Measurements from ENCODE around the gene C15orf62.

Gene C15orf62, protein sequence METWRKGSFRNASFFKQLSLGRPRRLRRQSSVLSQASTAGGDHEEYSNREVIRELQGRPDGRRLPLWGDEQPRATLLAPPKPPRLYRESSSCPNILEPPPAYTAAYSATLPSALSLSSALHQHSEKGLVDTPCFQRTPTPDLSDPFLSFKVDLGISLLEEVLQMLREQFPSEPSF

GRCh38 chr15:40769274-40770146, at the start of gene C15orf62:
Gene C15orf62 (plus strand): TSS chr15:40769980. CDS start chr15:40770496, 516 bp downstream.
- peak; percentile 72 for DNase-seq

- DNase-seq, result no peak
Observed at GRCh38 chr15:40721701-40722100, 48.1 kb upstream of the C15orf62 start.

- no peak for DNase-seq
Observed at GRCh38 chr15:40722354-40722753, 47.4 kb upstream of the C15orf62 start.

- DNase-seq, result no peak
Observed at GRCh38 chr15:40722934-40723333, 46.8 kb upstream of the C15orf62 start.

DNA sequence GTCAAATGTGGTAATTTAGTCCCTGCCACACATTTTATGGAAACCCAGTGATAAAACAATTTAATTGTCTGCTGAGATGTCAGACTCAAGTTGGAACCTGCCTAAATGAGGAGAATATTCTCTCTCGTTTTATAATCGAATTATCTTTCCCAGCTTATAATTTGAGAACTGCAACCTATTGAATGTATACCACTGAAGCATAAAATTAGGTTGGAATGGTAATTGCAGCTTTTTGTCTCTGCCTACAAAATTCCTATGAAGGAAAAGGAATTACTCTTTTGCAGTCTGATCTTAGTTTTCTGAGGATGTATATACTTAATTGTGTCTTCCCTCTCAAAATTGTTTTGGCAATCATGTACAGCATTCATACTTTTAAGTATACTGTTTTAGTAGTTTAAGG, 45.9 kb upstream of the C15orf62 start:
- no peak for DNase-seq

GRCh38 chr15:40731034-40731433, 38.7 kb upstream of the C15orf62 start:
- DNase-seq, result no peak

DNA sequence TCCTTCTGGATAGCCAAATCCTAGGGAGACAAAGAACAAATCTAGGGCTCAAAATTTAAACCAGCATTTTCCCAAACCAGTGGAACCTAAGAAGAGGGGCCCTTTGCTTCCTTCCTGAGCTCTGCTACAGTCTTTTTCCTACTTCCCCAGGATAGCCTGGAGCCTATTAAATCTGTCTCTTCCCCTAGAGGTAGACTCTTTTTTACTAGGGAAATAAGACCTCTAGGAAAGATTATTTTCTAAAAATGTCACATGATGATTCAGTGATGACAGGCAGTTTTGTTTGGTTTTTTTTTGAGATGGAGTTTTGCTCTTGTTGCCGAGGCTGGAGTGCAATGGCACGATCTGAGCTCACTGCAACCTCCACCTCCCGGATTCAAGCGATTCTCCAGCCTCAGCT, 33.2 kb upstream of the C15orf62 start:
- DNase-seq, result no peak

DNA sequence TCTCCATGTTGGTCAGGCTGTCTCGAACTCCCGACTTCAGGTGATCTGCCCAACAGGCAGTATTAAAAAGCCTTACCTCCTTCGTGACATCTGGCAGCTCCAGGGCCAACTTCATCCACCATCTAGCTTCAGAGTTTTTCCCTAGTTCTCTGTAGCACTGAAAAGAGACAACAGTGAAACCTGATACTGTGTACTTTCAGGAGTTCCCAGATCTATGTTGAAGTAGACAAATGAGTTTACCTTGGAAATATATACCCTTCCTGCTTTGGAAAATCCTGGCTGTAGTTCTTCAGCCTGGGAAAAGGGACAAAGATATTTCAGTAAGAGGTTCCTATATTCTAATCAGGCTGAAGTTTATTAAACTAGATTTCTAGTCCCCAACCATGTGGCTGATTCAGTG, 32.7 kb upstream of the C15orf62 start:
- DNase-seq, result no peak

DNA sequence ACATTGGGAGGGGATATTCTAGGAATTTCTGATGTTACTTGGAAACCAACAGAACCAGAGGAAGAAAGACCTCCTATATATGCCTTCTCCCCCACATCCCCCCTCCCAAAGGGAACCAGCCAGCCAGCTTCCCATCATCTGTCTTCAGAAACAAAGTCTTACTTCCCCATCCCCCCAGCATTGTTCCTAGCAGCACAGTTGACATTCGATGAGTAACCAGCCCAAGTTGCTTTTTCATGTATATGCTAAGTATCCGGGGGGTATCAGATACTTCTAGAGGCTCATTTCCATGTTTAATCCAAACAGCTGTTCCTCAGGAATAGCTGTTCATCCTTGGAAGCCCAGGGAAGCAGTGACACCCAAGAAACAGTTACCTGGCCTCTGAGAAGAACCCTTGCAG, 30.7 kb upstream of the C15orf62 start:
- DNase-seq, result no peak

- no peak for DNase-seq
Observed at GRCh38 chr15:40739854-40740253, 29.9 kb upstream of the C15orf62 start.

DNA sequence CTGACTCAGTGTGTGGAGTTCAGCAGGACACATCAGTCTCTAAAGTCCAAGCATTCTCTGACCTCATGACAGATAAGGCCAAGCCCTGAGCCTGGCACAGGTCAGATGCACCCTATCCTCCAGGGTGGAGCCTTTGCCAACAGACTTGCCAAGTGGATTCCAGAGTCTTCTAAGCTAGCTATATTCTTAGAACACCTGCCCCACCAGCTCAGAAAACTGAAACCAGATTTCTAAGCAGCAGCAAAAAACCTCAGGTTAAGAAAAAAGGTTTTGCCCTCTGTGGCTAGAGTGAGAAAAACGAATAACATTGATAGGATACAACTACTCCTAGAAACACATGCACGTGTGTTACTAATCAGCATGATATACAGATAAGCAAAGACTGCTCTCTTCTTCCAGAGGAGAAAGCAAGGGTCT, 26.3 kb upstream of the C15orf62 start:
- DNase-seq, result no peak

DNA sequence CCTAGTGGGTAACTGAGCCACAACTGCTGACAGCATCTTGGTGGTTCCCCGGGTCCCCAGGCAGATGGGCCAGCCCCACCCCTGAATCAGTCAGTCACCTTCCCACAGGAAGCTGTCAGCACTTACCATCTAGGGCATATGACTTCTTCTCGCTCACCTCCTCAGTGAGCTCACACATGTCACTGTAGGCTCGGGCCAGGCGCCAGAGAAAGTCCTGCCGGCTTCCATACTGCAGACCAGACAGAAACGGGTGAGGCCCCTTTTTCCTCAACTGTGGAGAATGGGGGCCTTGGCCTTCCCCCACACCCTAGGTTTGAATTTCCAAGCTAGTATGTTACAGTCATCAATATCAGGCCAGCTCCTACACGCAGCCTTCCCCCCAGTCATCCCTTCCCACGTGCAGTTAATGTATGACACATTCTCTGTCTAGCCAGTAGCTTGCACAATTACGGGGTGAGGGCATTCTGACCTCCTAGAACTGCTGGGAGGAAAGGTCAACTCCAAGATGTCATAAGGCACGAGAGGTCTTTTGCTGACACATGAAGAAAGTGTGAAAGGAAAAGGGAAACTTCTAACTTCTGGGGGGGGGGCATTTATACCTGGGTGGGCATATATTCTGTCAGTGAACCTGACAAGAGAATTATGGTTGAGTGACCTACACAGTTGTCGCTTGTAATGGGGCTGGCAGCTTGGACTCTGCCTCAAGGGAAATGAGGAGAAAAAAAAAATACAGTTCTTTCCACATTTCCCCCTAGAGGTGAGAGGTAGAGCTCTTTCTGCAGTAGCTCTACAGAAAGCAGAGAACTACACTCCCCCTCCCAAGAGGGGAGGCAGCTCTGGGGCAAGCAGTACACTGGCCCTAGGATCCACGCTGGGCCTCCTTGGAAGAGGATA, 25.6 kb upstream of the C15orf62 start:
- DNase-seq, result no peak

GRCh38 chr15:40744815-40745152, 25.0 kb upstream of the C15orf62 start:
- DNase-seq, result no peak

DNA sequence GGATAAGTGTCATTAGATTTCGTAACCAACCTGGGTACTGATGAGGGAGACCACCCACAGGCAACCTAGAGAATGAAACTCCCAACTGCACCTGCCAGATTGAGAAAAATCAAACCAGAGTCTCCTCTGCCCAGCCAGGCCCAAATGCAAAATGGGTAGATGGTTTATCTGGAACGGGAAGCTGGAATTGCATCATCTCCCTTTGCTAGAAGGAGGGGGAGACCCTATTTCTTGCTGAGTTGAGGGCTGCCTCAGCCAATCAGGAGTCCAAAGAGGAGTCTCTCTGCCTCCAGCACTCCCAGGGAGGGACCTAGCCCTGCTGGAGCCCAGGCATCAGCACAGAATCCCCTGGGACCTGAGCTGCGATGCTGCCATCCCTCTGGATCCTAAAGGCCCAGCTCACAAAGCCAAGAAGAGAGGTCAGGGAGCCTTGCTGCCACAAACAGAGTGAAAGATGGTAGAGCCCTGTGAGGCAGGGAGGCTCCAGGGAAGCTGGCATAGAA, 22.8 kb upstream of the C15orf62 start:
- no peak for DNase-seq

GRCh38 chr15:40747685-40748631, 21.8 kb upstream of the C15orf62 start:
- DNase-seq, result no peak

DNA sequence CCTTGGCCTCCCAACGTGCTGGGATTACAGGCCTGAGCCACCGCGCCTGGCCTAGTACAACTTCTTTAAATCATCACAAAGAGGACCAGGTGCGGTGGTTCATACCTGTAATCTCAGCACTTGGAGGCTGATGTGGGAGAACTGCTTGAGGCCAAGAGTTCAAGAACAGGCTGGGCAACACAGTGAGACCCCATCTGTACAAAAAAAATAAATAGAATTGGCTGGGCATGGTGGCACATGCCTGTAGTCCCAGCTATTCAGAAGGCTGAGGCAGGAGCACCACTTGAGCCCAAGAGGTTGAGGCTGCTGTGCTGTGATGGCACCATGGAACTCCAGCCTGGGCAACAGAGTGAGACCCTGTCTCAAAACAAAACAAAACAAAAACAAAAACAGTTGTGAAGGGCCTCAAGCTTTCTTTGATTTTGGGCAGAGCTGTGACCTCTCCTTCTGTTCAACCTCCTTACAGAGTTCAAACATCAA, 20.6 kb upstream of the C15orf62 start:
- no peak for DNase-seq

DNA sequence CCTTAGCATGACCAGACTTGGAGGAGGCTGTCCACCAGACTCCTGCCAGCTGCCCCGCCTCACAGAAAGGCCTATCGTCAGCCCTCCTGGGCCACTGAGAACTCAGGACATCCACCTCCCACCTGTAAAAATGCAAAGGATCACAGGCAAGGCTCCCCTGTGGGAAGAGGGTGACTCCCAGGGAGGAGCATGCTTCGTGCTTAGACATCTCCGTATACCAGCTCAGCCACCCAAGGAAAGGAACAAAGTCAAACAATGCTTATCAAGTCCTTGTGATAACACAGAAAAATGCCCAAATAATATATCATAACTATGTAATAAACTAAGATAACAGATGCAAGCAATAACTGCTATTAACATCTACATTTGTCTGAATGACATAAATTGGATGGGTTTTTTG, 18.9 kb upstream of the C15orf62 start:
- DNase-seq, result no peak

DNA sequence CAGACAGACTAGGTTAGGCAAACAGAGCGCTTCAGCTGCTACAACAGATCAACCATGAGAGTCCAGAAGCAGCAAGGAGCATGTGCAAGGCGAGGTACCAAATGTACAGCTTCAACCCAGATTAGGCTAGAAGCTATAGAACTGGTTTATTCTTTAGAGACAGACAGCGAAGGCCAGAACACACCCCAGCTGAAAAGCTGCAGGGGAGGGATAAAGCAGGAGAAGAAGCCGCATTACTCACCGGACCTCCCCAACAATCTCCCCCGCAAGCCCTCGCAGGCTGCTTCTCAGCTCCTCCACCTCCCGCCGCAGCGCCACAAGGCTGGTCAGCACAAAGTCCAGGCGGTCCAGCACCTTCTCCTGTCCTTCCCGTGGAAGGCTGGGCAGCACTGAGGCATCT, 18.0 kb upstream of the C15orf62 start:
- no peak for DNase-seq

DNA sequence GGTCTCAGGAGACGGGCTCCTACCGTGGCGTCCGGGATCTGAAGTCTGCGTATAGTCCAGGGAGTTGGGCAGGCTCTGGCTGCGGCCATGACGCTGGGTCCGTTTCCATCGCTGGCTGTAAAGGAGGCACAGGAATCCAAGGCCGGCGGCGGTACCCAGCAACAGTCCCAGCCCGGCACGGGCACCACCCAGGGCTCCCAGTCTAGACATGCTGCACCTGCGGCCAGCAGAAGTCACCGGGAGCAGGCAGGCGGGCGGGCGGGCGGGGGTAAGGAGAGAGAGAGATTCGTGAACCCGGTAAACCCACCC, 15.3 kb upstream of the C15orf62 start:
- DNase-seq, result no peak

DNA sequence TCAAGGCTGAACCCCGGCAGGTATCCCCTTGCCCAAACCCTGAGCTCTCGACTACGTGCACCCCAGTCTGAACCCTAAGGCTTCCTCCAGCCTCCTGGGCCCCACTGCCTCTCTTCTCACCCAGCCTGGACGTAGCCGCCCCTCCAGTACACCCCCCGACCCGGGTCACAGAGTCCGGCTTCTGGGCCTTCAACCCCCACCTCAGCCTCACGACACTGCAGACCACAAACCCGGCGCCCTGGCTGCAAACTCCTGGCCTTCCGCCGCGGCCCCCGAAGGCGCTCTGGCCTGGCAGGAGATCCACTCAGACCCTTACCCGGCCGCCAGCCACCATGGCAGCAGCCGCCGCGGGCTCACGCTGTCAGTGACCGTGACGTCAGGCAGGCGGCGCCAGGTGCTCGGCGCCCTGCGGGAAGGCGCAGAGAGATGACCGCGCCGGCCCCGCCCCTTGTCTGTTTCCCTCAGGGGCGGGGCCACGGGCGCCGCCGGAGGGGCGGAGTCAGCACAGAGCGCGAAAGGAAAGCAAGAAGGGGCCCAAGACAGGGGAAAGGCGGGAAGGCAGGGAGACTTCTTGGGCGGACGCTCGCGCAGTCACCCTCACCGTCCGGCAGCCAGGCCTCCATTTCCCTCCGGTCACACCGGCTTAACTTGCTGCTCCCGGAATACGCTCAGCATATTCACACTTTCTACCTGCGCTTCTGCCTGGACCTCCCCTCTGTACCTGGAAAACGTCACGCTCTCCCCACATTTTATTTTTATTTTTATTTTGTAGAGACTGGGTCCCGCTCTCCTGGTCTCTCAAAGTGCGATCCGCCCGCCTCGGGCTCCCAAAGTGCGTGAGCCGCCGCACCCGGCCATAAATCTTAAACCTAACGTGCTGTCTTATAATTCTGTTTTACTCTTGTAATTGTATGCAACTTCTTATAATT, 14.6 kb upstream of the C15orf62 start, which contains the start of gene RMDN3:
TSS of gene RMDN3 (minus strand) at position 372 of the 929 bp plus-strand sequence. CDS start 471 bp downstream, outside the sequence.
- DNase-seq, result peak; percentile 83

- DNase-seq, result no peak
Observed at GRCh38 chr15:40755812-40756208, 14.0 kb upstream of the C15orf62 start.
